IMR-90 (cell line): ENCODE measurements around the gene ROBO1. TPM values are rescaled to one million over a fixed set of nuclear protein-coding genes. Genes with fewer than 3 reads are reported as not detected.

Source experiments
- ATAC-seq: fragments of 200-7000 bp; cut with Tn5 transposase; 2 replicates; pipeline ENCODE4 v1.9.1; 2020; ENCODE audit warnings: low read depth, mild to moderate bottlenecking, moderate library complexity
- BruUV-seq: library from RNA; stranded (reverse); fragments of 400-500 nt; replicated peaks from 2 replicates; lab custom pipeline; 2021; lab: Mats Ljungman, UMichigan
- CTCF ChIA-PET: fragments of 300-600 bp; formaldehyde crosslinking; extraction: SDS; loops from one replicate; lab custom pipeline; 2021; ENCODE audit warnings: antibody characterized with exemption; lab: Yijun Ruan, JAX
- POLR2A ChIA-PET: fragments of 300-600 bp; sonication (Branson Sonifier 250); formaldehyde crosslinking; loops from one replicate; lab custom pipeline; 2022; ENCODE audit warnings: antibody characterized with exemption; ENCODE audit not compliant: unreplicated experiment; lab: Charles Lee
- DNase-seq: peaks from one replicate; pipeline ENCODE4 v3.0.0; 2013
- H2AFZ ChIP-seq: replicated peaks from 2 replicates; pipeline ENCODE3; 2013; ENCODE audit warnings: low read length, mild to moderate bottlenecking; ENCODE audit not compliant: poor library complexity
- H2AK5ac ChIP-seq: 2 replicates; pipeline ENCODE4 v1.6.1; 2013; ENCODE audit warnings: low read depth, low read length, inconsistent platforms
- H2AK9ac ChIP-seq: replicated peaks from 2 replicates; pipeline ENCODE3; 2013; ENCODE audit warnings: mild to moderate bottlenecking, low read depth, low read length, moderate library complexity; ENCODE audit not compliant: poor library complexity
- H2BK120ac ChIP-seq: 2 replicates; pipeline ENCODE4 v1.6.1; 2013; ENCODE audit warnings: low read depth, low read length, inconsistent platforms
- H2BK15ac ChIP-seq: 3 replicates; pipeline ENCODE4 v1.6.1; 2013; ENCODE audit warnings: low read depth, low read length, inconsistent platforms
- H2BK20ac ChIP-seq: 2 replicates; pipeline ENCODE4 v1.6.1; 2013; ENCODE audit warnings: low read depth, mild to moderate bottlenecking, inconsistent platforms, low read length, moderate library complexity
- H2BK5ac ChIP-seq: 2 replicates; pipeline ENCODE4 v1.6.1; 2013; ENCODE audit warnings: mild to moderate bottlenecking, low read depth, low read length, inconsistent platforms; ENCODE audit not compliant: poor library complexity, severe bottlenecking
- H3K14ac ChIP-seq: replicated peaks from 2 replicates; pipeline ENCODE4 v1.6.1; 2013; ENCODE audit warnings: low read depth, low read length, inconsistent platforms
- H3K18ac ChIP-seq: 2 replicates; pipeline ENCODE4 v1.6.1; 2013; ENCODE audit warnings: low read depth, low read length, control low read depth
- H3K23ac ChIP-seq: 2 replicates; pipeline ENCODE4 v1.6.1; 2013; ENCODE audit warnings: low read depth, low read length, inconsistent platforms
- H3K27ac ChIP-seq: 2 replicates; pipeline ENCODE4 v1.5.1; 2013; ENCODE audit warnings: mild to moderate bottlenecking, control low read depth, low read length; ENCODE audit not compliant: insufficient read depth
- H3K27me3 ChIP-seq: 2 replicates; pipeline ENCODE4 v1.6.1; 2013; ENCODE audit warnings: low read length; ENCODE audit not compliant: control insufficient read depth, insufficient read depth
- H3K36me3 ChIP-seq: 2 replicates; pipeline ENCODE4 v1.6.1; 2013; ENCODE audit warnings: low read length, mixed read lengths; ENCODE audit not compliant: control insufficient read depth, insufficient read depth
- H3K4ac ChIP-seq: 2 replicates; pipeline ENCODE4 v1.6.1; 2013; ENCODE audit warnings: low read depth, low read length, inconsistent platforms
- H3K4me1 ChIP-seq: 2 replicates; pipeline ENCODE4 v1.6.1; 2013; ENCODE audit warnings: low read length, mixed read lengths; ENCODE audit not compliant: control insufficient read depth, insufficient read depth
- H3K4me2 ChIP-seq: 2 replicates; pipeline ENCODE4 v1.6.1; 2013; ENCODE audit warnings: low read depth, mild to moderate bottlenecking, control low read depth, low read length, moderate library complexity
- H3K4me3 ChIP-seq: 2 replicates; pipeline ENCODE4 v1.5.1; 2013; ENCODE audit warnings: low read depth, mild to moderate bottlenecking, control low read depth, low read length, moderate library complexity; ENCODE audit not compliant: insufficient read depth
- H3K56ac ChIP-seq: 2 replicates; pipeline ENCODE4 v1.6.1; 2013; ENCODE audit warnings: low read length, inconsistent platforms; ENCODE audit not compliant: insufficient read depth; ENCODE audit errors: extremely low read depth
- H3K79me1 ChIP-seq, 2 experiments: 2 replicates each; pipeline ENCODE4 v1.6.1; 2013; ENCODE audit warnings: low read length in 2 of 2, inconsistent platforms in 1 of 2, low read depth in 1 of 2
- H3K9ac ChIP-seq: 2 replicates; pipeline ENCODE4 v1.6.1; 2013; ENCODE audit warnings: low read depth, low read length, control low read depth
- H3K9me1 ChIP-seq: 2 replicates; pipeline ENCODE4 v1.6.1; 2013; ENCODE audit warnings: low read length, inconsistent platforms; ENCODE audit not compliant: insufficient read depth
- H3K9me3 ChIP-seq: 2 replicates; pipeline ENCODE4 v1.6.1; 2013; ENCODE audit warnings: low read length; ENCODE audit not compliant: control insufficient read depth, insufficient read depth
- H4K20me1 ChIP-seq: 2 replicates; pipeline ENCODE4 v1.6.1; 2013; ENCODE audit warnings: low read length, inconsistent platforms; ENCODE audit not compliant: insufficient read depth
- H4K5ac ChIP-seq: 2 replicates; pipeline ENCODE4 v1.6.1; 2013; ENCODE audit warnings: mild to moderate bottlenecking, low read depth, low read length, control low read depth
- H4K8ac ChIP-seq, 2 experiments: 2 replicates each; pipeline ENCODE4 v1.6.1; 2013; ENCODE audit warnings: low read depth in 2 of 2, low read length in 2 of 2, control low read depth in 1 of 2, inconsistent platforms in 1 of 2
- H4K91ac ChIP-seq: 2 replicates; pipeline ENCODE4 v1.6.1; 2013; ENCODE audit warnings: low read depth, low read length, inconsistent platforms; ENCODE audit not compliant: insufficient read depth
- CEBPB ChIP-seq: IDR thresholded peaks from 2 replicates; pipeline ENCODE4 v1.6.1; 2012; ENCODE audit warnings: low read depth, low read length, improper control_type of control experiment
- FOS ChIP-seq: fragments of 150-350 bp; IDR thresholded peaks from 2 replicates; pipeline ENCODE4 v1.6.1; 2016; ENCODE audit warnings: low read depth, low read length
- MAZ ChIP-seq: IDR thresholded peaks from 2 replicates; pipeline ENCODE4 v1.6.1; 2012; ENCODE audit warnings: low read depth, mild to moderate bottlenecking, low read length, improper control_type of control experiment, moderate library complexity, borderline replicate concordance
- NFE2L2 ChIP-seq: fragments of 150-350 bp; IDR thresholded peaks from 2 replicates; pipeline ENCODE4 v1.6.1; 2016; ENCODE audit warnings: low read depth, mild to moderate bottlenecking, low read length
- POLR2A ChIP-seq: IDR thresholded peaks from 2 replicates; pipeline ENCODE4 v1.6.1; 2012; ENCODE audit warnings: mild to moderate bottlenecking, low read depth, low read length
- RCOR1 ChIP-seq: IDR thresholded peaks from 2 replicates; pipeline ENCODE4 v1.6.1; 2012; ENCODE audit warnings: mild to moderate bottlenecking, low read length, improper control_type of control experiment; ENCODE audit not compliant: insufficient replicate concordance
- RFX5 ChIP-seq: IDR thresholded peaks from 2 replicates; pipeline ENCODE4 v1.8.0; 2012; ENCODE audit warnings: low read depth, mild to moderate bottlenecking, low read length, moderate library complexity
- WGBS, 2 experiments: methylation state at CpG; one replicate each; pipeline versions ENCODE4 v1.1.5 to v1.1.7; 2013; ENCODE audit warnings: missing lambda C conversion rate in 2 of 2; ENCODE audit not compliant: insufficient read length in 1 of 2; ENCODE audit errors: extremely low coverage in 2 of 2; 5-methylcytosine and 5-hydroxymethylcytosine counted together
- dilution Hi-C: fragments of 300-500 bp; cut with HindIII; formaldehyde crosslinking; loops from one replicate; pipeline ENCODE4 v1.14.3; 2018; ENCODE audit warnings: low sequenced_read_pairs; ENCODE audit not compliant: unreplicated experiment
- in situ Hi-C: fragments of 300-500 bp; cut with MboI; formaldehyde crosslinking; loops from 3 replicates; pipeline ENCODE4 v1.14.3; 2019; ENCODE audit warnings: low sequenced_read_pairs, inconsistent platforms, mixed read lengths
- intact Hi-C: fragments of 100-400 bp; cut with micrococcal nuclease; formaldehyde crosslinking; loops from 2 replicates; pipeline ENCODE4 v1.10.0; 2022
- polyA plus RNA-seq, 3 experiments: library from polyadenylated mRNA; depleted of rRNA; stranded (reverse); fragments of >200 nt; gene quantifications; 2 replicates each; pipeline ENCODE4 v1.2.3, GENCODE V29; 2012; ENCODE audit warnings: low replicate concordance in 1 of 3
- total RNA-seq: library from RNA; depleted of rRNA; stranded (reverse); fragments of >200 nt; gene quantifications from 2 replicates; pipeline ENCODE4 v1.2.3, GENCODE V29; 2012

ROBO1 gene
- total and polyA plus RNA-seq, 2 of the 4 experiments (the other 2 are of a cell fraction): 24.1 to 53.9 TPM

DNA sequence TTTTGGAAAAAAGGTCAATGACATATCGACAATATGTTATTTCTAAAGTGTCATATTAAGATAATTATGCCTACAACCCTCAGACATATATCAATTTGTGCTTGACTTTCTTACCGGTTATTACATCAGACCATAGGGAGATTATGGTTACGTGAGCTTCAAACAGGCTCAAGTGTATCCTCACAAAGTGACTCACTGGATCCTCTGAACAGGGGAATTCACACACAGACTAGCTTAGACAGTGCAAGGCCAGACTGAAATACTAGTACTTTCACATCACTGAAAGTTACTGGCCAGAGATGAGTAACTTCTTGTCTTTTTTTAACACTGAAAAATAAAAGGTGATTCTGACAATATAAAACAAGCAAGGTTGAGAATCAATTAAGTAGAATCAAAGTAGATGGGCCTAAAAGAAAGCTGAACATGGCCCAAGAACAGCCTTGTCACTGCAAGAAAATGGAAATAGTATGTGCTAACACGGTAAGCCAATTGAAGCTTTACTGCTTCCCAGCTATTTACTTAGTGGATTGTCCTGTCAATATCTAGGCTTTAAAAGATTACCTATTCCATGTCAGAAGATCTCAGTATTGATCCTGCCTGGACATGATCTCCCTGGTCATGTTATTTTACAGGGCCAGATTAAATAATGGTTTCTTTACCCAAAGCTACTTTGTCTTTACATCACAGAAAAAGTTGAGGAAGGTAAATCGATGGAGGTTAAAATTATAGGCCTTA, 848.6 kb downstream of the ROBO1 start:
- H3K56ac ChIP-seq: no peak overlapping the region
- no peak overlapping the region for H2AK9ac ChIP-seq
- no peaks in the 10 kb centered on the region for H3K27me3 ChIP-seq
- no TSS peak for BruUV-seq
- no peak for TF ChIP-seq POLR2A
- TF ChIP-seq RFX5: no peak
- TF ChIP-seq NFE2L2: no peak
- peak; percentile 53; the same call in 1 of the 2 replicates for TF ChIP-seq FOS
- TF ChIP-seq RCOR1: no peak
- no peak for TF ChIP-seq MAZ
- TF ChIP-seq CEBPB: peak; percentile 88
- H2BK20ac ChIP-seq: peak overlapping the region; percentile 5; the same call in 1 of the 2 replicates
- intact Hi-C loops: no loop called here
- H2BK15ac ChIP-seq: peak overlapping the region; percentile 4; the same call in 1 of the 3 replicates
- peak overlapping the region; percentile 26; the same call in 1 of the 2 replicates for H3K27ac ChIP-seq
- peaks cover 4% of the 10 kb centered on the region; the same call in 1 of the 2 replicates for H3K9me1 ChIP-seq
- peak overlapping the region; percentile 75 for H2BK120ac ChIP-seq
- no peak overlapping the region for H3K4me3 ChIP-seq
- H2AFZ ChIP-seq: no peak overlapping the region
- in situ Hi-C loops: no loop called here
- H3K4me2 ChIP-seq: peak overlapping the region; percentile 47; the same call in 1 of the 2 replicates
- no peaks in the 10 kb centered on the region for H3K9me3 ChIP-seq
- H3K36me3 ChIP-seq: no peaks in the 10 kb centered on the region
- H3K4me1 ChIP-seq: 0 out of 2 replicates have a peak, but pooled peaks cover 3% of the 10 kb centered on the region
- H3K14ac ChIP-seq: 0 out of 2 replicates have a peak overlapping the region, but pooled peaks have one; percentile 3
- H3K9ac ChIP-seq: no peak overlapping the region; the same call in 1 of the 2 replicates
- no CpG with 5 or more reads among the region's 5 CpGs for WGBS, 2 experiments
- 0 out of 2 replicates have a peak overlapping the region, but pooled peaks have one; percentile 26 for H4K91ac ChIP-seq
- H3K18ac ChIP-seq: peak overlapping the region; percentile 44; the same call in 1 of the 2 replicates
- ATAC-seq (peak; percentile 100), DNase-seq (peak; percentile 98)
- ChIA-PET CTCF (interaction anchor here (0.5 kb wide), 1 partner anchor 96 kb away, joined by 3 read pairs; no protein-coding TSS in a partner anchor), POLR2A (no interaction called here)
- peak overlapping the region; percentile 66 for H2BK5ac ChIP-seq
- H3K79me1 ChIP-seq: peaks cover 0 to 18% of the 10 kb centered on the region in 2 experiments; a peak in 2 of 4 replicates
- peak overlapping the region; percentile 9; the same call in 1 of the 2 replicates for H3K23ac ChIP-seq
- H2AK5ac ChIP-seq: no peak overlapping the region
- dilution Hi-C loops: no loop called here
- H4K20me1 ChIP-seq: no peaks in the 10 kb centered on the region
- peak overlapping the region in 1 of 2 experiments; percentile 65; a peak in 2 of 4 replicates for H4K8ac ChIP-seq
- H3K4ac ChIP-seq: peak overlapping the region; percentile 35; the same call in 1 of the 2 replicates
- H4K5ac ChIP-seq: no peak overlapping the region; the same call in 1 of the 2 replicates
